GM19099 (cell line): ENCODE measurements around the gene CHD5.

Experiments
- POLR2A ChIP-seq: IDR thresholded peaks from 3 replicates; pipeline ENCODE4 v1.6.1; 2011; ENCODE audit warnings: low read depth; ENCODE audit not compliant: insufficient read length; ENCODE audit errors: extremely low read depth

The CHD5 gene

DNA sequence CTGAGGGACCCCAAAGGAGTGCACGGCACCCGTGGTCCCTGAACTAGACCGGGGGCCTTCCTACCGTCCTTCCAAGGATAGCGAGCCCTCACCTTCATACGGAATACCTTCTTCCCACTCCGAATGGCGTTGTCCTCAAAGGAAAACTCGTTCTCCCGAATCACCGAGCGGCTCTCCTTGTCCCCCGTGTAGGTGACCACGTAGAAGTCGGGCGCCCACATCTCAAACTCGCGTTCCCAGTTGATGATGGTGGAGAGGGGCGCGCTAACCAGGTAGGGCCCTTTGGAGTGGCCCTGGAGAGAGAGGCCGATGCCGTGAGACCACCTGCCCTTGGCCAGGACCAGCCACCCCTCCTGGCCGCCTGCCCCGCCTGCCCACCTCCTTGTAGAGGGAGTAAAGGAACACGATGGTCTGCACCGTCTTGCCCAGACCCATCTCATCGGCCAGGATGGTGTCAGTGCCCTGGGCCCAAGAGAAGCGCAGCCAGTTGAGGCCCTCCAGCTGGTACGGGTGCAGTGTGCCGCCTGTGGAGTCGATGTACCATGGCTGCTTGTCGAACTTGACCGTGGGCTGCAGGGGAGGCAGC lies 38.0 kb downstream of the CHD5 start:
- no peak for TF ChIP-seq POLR2A

DNA sequence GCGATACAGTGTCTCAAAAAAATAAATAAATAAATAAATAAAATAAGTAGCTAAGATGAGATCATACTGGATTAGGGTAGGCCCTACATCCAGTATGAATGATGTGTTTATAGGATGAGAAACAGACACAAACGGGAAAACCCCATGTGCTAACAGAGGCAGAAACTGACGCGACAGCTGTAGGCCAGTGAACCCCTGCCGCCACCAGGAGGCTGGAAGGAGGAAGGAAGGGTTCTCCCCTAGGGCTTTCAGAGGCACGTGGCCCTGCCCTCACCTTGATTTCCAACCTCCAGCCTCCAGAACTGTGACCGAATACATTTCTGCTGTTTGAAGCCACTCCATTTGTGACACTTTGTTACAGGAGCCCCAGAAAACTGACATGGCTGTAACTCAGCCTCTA lies 38.5 kb downstream of the CHD5 start:
- TF ChIP-seq POLR2A, result no peak

DNA sequence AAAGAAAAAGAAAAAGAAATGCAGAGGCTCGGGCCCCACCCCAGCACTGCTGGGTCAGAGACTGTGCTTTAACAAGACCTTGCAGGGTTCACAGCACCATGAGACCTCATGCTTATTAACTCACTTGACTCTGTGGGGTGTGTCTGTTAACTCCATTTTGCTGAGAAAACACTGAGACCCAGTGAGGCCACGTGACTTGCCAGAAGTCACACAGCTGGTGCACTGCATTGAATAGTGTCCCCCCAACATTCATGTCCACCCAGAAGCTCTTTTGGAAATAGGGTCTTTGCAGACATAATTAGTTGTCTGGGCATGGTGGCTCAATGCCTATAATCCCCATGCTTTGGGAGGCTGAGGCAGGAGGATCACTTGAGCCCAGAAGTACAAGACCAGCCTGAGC lies 39.7 kb downstream of the CHD5 start:
- no peak for TF ChIP-seq POLR2A

GRCh38 chr1:6137758-6138157 lies 42.4 kb downstream of the CHD5 start:
- TF ChIP-seq POLR2A, result no peak

GRCh38 chr1:6136516-6137220 lies 43.5 kb downstream of the CHD5 start:
- no peak for TF ChIP-seq POLR2A

DNA sequence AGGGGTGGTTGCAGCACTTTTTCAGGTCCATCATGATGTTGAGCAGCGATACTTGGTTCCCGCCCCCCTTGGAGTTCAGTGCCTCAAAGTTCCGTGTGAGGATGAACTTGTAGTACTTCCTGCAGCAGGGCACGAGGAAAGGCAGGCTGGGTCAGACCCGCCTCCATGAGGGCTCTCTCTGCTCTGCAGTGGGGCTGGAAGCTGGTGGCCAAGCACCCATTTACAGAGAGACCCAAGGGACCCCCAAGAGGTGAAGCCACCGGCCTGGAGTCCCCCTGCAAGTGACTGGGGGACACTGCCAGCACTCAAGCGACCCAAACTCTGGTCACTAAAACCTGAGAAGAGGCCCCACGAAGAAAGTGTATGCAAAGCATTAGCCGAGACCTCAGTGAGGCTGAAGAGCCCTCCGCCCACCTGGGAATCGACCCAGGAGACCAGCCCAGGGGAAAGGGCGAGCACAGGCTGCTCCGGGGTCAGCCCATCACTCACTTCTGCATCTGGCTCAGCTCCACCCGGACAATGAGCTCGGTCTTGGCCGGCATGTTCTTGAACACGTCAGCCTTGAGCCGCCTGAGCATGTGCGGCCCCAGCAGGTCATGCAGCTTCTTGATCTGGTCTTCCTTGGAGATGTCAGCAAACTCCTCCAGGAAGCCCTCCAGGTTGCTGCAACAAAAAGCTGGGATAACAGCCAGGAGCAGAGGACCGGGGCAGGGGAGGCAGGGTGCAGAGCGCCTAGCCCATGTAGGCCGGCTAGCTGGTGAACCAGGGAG lies 45.2 kb downstream of the CHD5 start:
- TF ChIP-seq POLR2A, result no peak

DNA sequence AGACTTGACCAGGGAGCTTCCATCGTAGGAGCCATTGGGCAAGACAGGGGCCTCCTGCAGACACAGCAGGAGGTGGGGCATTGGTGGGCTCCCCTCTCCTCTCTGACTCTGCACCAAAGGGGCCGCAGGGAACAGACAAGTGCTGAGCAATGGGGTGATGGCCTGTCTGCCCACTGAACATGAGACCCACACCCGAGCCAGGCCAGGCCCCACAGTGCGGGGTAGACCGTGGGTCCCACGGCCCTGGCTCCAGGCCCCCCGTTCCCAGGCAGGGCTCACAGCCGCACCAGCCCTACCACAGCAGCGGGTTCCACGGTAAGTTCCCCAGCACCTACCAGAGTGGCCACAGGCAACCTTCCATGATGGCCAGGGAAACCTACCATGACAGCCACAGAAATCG lies 45.9 kb downstream of the CHD5 start:
- TF ChIP-seq POLR2A, result no peak

GRCh38 chr1:6133146-6133895 lies 46.8 kb downstream of the CHD5 start:
- no peak for TF ChIP-seq POLR2A

GRCh38 chr1:6131561-6131960 lies 48.6 kb downstream of the CHD5 start:
- no peak for TF ChIP-seq POLR2A

DNA sequence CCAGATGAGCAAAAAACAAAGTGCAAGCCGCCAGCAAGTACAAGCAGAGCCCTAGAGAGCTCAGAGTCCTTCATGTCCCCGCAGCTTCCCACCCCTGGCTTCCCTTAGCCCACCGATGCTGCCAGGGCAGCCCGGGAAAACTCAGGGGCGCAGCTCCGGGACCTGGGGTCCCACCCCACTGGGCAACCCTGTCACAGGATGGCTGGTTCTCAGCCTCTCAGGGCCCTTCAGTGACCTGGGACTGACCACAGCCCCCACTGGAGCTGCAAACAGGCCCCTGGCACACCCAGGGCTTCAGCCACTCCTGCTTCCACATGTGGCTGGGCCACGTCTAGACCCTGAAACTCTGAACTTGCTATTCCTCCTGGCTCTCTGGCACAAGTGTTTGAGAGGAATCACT lies 49.5 kb downstream of the CHD5 start:
- TF ChIP-seq POLR2A, result no peak

- TF ChIP-seq POLR2A, result no peak
Observed at GRCh38 chr1:6130036-6130435, 50.1 kb downstream of the CHD5 start.

GRCh38 chr1:6129313-6129712 lies 50.8 kb downstream of the CHD5 start:
- TF ChIP-seq POLR2A, result no peak

- no peak for TF ChIP-seq POLR2A
Observed at GRCh38 chr1:6128276-6129081, 51.6 kb downstream of the CHD5 start.

DNA sequence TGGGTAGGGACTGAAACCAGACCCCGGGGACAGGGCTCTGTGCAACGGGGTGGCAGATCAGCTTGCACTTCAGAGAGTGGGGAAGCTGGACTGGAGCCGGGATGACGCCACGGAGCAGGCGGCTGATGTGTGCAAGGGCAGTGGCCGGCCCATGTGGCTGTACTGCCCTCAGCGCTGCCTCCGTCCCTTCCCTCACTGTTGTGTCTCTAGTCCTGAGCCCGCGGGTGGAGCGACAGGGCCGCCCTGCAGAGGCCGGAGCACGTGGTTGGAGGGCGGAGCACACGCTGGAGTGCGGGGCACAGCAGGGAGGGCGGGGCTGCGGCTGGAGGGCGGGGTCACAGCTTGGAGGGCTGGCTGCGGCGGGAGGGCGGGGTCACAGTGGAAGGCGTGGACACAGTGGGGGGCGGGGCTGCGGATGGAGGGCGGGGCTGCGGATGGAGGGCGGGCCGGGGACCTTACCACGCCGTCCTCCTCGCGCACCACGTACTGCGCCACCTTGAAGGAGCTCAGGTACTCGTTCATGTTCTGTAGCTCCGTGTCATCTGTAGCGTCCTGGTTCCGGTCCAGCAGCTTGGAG lies 52.4 kb downstream of the CHD5 start:
- no peak for TF ChIP-seq POLR2A
